Measurements from ENCODE around the gene GPR15. TPM values are rescaled to one million over a fixed set of nuclear protein-coding genes. Genes with fewer than 3 reads are reported as not detected.

The GPR15 gene
- total RNA-seq, 3 donors from 2014 or later, result 4.5 to 11.5 (median 6.9) TPM

DNA sequence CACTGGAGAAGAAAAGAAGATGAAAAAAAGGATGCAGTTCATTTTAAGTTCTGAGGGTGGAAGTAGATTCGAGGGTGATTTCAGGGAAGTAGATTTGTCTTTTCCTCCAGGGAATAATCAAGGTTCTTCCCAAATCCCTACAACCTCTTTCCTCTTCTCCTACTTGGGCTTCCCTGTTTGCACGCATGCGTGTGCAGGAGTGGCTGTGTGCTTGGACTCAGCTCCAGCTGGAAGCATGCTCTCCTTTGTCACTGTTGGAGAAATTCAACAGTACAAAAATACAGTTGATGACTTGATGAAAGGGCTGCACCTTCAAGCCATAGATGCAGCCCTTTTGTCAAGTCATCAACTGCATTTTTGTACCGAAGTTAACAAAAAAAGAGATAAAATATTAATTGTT lies 30.5 kb upstream of the GPR15 start:
- intact Hi-C loops (cut with DNase I, micrococcal nuclease), result no loop called here
- Histone ChIP-seq H3K9me3 (no peaks in the 10 kb centered on the region), H3K4me3 (no peak overlapping the region), H3K4me1 (ENCODE audit: low read depth) (no peaks in the 10 kb centered on the region), H3K36me3 (ENCODE audit: low read depth) (no peaks in the 10 kb centered on the region)
- TF ChIP-seq, protein P1, sequence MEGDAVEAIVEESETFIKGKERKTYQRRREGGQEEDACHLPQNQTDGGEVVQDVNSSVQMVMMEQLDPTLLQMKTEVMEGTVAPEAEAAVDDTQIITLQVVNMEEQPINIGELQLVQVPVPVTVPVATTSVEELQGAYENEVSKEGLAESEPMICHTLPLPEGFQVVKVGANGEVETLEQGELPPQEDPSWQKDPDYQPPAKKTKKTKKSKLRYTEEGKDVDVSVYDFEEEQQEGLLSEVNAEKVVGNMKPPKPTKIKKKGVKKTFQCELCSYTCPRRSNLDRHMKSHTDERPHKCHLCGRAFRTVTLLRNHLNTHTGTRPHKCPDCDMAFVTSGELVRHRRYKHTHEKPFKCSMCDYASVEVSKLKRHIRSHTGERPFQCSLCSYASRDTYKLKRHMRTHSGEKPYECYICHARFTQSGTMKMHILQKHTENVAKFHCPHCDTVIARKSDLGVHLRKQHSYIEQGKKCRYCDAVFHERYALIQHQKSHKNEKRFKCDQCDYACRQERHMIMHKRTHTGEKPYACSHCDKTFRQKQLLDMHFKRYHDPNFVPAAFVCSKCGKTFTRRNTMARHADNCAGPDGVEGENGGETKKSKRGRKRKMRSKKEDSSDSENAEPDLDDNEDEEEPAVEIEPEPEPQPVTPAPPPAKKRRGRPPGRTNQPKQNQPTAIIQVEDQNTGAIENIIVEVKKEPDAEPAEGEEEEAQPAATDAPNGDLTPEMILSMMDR (IDR thresholded peaks at IDR 0.05), result no peak
- ATAC-seq (no peak), DNase-seq (no peak)

DNA sequence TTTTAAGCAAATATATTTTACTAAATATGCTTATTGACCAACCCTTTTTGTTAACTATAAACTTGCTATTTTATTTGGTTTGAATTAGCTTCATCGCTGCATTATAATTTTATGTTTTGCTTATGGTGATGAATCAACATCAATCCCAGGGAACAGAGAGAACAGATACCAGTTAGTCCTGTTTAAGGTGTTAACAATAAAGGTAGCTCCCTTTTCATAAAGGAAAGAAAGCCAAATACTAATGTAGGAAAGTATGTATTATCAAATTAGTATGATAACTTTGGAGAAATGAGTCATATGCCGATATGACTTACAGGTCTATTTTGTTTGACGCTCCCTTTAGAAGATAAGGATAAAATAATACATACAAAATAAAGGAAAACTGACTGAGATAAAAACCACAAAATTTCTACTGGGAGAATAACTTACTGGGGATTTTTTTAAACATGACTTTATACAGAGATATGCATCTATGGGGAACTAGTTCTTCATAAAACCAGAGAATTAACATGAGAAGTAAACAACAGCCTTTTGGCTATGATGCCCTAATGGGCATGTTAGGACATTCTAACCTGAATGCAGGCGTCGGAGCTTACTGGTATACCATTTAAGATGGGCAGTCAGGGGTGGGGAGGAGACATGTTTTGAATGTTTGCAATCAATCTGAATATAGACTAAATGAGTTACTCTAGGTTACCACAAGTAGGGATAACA lies 29.8 kb upstream of the GPR15 start:
- Histone ChIP-seq H3K36me3 (ENCODE audit: low read depth) (no peaks in the 10 kb centered on the region), H3K4me1 (ENCODE audit: low read depth) (no peaks in the 10 kb centered on the region), H3K4me3 (no peak overlapping the region), H3K9me3 (no peaks in the 10 kb centered on the region)
- TF ChIP-seq, protein P1 (IDR thresholded peaks at IDR 0.05), result no peak
- intact Hi-C loops (cut with DNase I, micrococcal nuclease), result no loop called here
- DNase-seq (no peak), ATAC-seq (no peak)

DNA sequence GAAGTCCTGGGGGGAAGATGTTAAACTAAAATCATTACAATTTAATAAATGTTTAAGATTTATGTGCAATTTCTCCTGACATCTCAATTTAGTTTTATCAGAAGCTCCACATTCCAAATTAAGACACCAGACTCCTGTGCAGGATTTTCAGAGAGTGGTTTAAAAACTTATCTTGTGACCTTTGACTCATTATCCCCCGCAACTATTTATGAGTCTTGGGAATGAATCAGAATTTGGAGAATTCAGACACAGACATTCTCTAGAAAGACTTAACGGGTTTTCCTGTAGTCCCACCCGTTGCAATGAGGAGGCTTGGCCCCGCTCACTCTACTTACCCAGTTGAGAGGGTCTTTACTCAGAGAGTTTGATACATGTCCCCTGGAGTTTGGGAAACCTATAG lies 27.2 kb upstream of the GPR15 start:
- no peaks in the 10 kb centered on the region for H3K36me3 ChIP-seq (ENCODE audit: low read depth)
- H3K4me1 ChIP-seq (ENCODE audit: low read depth), result no peaks in the 10 kb centered on the region
- no peaks in the 10 kb centered on the region for H3K9me3 ChIP-seq
- ATAC-seq (no peak), DNase-seq (no peak)
- TF ChIP-seq, protein P1 (IDR thresholded peaks at IDR 0.05), result no peak
- intact Hi-C loops (cut with DNase I, micrococcal nuclease), result no loop called here
- H3K4me3 ChIP-seq, result no peak overlapping the region

DNA sequence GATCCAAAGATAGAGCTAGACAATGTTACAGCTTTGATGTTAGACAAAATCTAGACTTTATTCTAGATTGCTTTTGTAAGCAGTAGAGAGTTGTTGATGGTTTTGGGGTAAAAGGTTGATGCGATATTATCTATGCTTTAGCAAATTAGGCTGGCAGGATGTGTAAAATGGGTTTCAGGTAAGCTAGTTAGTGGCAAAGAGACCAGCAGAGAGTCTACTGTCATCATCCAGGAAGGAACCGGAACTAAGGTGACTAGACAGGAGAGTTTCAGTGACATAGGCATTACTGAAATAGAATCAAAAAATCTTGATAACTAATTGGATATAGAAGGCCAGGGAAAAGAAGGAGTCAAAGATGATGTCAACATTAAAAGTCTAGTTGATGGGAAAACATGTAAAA lies 23.2 kb upstream of the GPR15 start:
- no peaks in the 10 kb centered on the region for H3K9me3 ChIP-seq
- DNase-seq (no peak), ATAC-seq (no peak)
- intact Hi-C loops (cut with DNase I, micrococcal nuclease), result no loop called here
- H3K4me1 ChIP-seq (ENCODE audit: low read depth), result no peaks in the 10 kb centered on the region
- no peaks in the 10 kb centered on the region for H3K36me3 ChIP-seq (ENCODE audit: low read depth)
- TF ChIP-seq, protein P1 (IDR thresholded peaks at IDR 0.05), result no peak
- H3K4me3 ChIP-seq, result no peak overlapping the region

DNA sequence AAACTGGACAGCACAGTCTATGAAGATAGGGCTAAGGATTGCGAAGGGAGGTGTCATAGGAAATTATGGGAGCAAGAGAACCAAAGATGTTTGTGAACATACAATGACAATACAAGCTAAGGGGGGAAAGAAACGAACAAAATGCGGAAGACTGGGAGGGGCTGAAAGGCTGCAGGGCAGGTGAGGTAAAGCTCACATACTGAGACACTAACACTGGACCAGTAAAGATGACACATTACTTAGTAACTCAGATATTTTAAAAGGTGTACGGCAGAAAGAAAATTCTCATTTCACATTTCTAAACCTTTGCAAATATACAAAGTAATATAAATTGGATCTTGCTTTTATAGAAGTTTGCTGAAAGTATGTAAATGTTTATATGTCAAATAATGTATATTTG lies 19.2 kb upstream of the GPR15 start:
- intact Hi-C loops (cut with DNase I, micrococcal nuclease), result no loop called here
- DNase-seq (no peak), ATAC-seq (no peak)
- TF ChIP-seq, protein P1 (IDR thresholded peaks at IDR 0.05), result no peak
- Histone ChIP-seq H3K9me3 (no peaks in the 10 kb centered on the region), H3K4me1 (ENCODE audit: low read depth) (no peaks in the 10 kb centered on the region), H3K36me3 (ENCODE audit: low read depth) (no peaks in the 10 kb centered on the region), H3K4me3 (no peak overlapping the region)

DNA sequence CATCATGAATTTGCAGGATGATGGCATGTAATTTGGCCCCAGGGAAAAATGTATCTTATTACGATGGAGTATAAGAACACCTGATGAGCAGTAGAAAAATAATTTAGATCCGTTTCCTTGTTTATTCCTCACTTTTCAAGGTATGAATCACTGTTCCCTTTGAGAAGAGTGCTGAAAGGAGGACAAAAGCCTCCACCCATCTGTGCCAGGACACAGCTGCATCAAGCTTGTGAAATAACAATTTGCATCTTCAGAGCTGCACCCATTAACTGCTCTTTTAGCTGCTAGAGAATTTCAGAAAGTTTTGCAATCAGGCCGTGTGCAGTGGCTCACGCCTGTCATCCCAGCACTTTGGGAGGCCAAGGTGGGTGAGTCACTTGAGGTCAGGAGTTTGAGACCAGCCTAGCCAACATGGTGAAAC lies 18.7 kb upstream of the GPR15 start:
- no peaks in the 10 kb centered on the region for H3K36me3 ChIP-seq (ENCODE audit: low read depth)
- DNase-seq (no peak), ATAC-seq (no peak)
- H3K4me1 ChIP-seq (ENCODE audit: low read depth), result no peaks in the 10 kb centered on the region
- TF ChIP-seq, protein P1 (IDR thresholded peaks at IDR 0.05), result no peak
- H3K4me3 ChIP-seq, result no peak overlapping the region
- intact Hi-C loops (cut with DNase I, micrococcal nuclease), result no loop called here
- no peaks in the 10 kb centered on the region for H3K9me3 ChIP-seq

Data from mucosa of descending colon (tissue), 3 donors.